Esophagus squamous epithelium (tissue), 4 donors: Measurements from ENCODE around the gene ZNF189.

ENCODE experiments used
- CTCF ChIP-seq, 6 experiments: fragments of 450-650 bp in 4 of 6; fragments of 200-600 bp in 2 of 6; sonication (generic) in 2 of 6; IDR thresholded peaks; one replicate each; pipeline ENCODE4 v1.5.1; 2016 to 2019; ENCODE audit warnings: antibody characterized with exemption in 6 of 6, mild to moderate bottlenecking in 4 of 6, moderate library complexity in 4 of 6
- POLR2A ChIP-seq, 4 donors: fragments of 450-650 bp; IDR thresholded peaks; one replicate each; pipeline ENCODE4 v1.6.1; 2017; ENCODE audit warnings: antibody characterized with exemption in 4 of 4, mild to moderate bottlenecking in 4 of 4, moderate library complexity in 3 of 4

- TF ChIP-seq CTCF (IDR thresholded peaks at IDR 0.05) (no peak), POLR2A (IDR thresholded peaks at IDR 0.05) (no peak)
Measured at GRCh38 chr9:101394687-101395086, 4.0 kb upstream of the ZNF189 start.
